Ishikawa (cell line): ENCODE measurements around the gene BICDL1.

Experiments
- CEBPB ChIP-seq: IDR thresholded peaks from 2 replicates; pipeline ENCODE4 v1.6.1; 2012
- CREB1 ChIP-seq: IDR thresholded peaks from 2 replicates; pipeline ENCODE4 v1.6.1; 2012; ENCODE audit warnings: low read depth
- EGR1 ChIP-seq: IDR thresholded peaks from 2 replicates; pipeline ENCODE4 v1.6.1; 2012
- EP300 ChIP-seq: IDR thresholded peaks from 2 replicates; pipeline ENCODE4 v1.6.1; 2012; ENCODE audit warnings: borderline replicate concordance
- RAD21 ChIP-seq: IDR thresholded peaks from 2 replicates; pipeline ENCODE4 v1.6.1; 2012; ENCODE audit warnings: low read depth
- TAF1 ChIP-seq: IDR thresholded peaks from 2 replicates; pipeline ENCODE4 v1.6.1; 2012; ENCODE audit warnings: low read depth, mild to moderate bottlenecking
- TEAD4 ChIP-seq: IDR thresholded peaks from 2 replicates; pipeline ENCODE4 v1.6.1; 2012
- YY1 ChIP-seq: IDR thresholded peaks from 2 replicates; pipeline ENCODE4 v1.6.1; 2012; ENCODE audit warnings: low read depth
- TF ChIP-seq, protein P1 (sequence below): IDR thresholded peaks from 2 replicates; pipeline ENCODE4 v1.6.1; 2012; ENCODE audit warnings: low read depth, mild to moderate bottlenecking

DNA sequence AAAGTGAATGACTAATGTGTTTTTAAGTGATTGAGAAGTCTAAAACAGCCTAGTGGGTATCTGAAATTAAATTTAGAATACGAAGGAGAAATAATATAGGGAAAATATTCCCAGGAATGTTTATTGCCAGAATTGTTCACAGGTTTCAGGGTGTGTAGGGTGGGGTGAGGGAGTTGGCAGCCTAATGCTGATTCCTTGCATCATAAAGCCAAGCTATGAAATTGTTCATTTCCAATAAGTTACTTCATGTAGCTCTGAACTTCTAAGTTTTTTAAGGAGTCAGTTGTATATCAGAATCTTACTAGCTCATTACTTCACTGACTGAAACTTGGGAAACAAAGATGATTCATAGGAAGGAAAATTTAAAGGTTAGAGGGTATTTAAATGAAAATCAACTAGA is 71.2 kb downstream of the BICDL1 start:
- TF ChIP-seq RAD21: no peak
- no peak for TF ChIP-seq YY1
- TF ChIP-seq, protein P1, sequence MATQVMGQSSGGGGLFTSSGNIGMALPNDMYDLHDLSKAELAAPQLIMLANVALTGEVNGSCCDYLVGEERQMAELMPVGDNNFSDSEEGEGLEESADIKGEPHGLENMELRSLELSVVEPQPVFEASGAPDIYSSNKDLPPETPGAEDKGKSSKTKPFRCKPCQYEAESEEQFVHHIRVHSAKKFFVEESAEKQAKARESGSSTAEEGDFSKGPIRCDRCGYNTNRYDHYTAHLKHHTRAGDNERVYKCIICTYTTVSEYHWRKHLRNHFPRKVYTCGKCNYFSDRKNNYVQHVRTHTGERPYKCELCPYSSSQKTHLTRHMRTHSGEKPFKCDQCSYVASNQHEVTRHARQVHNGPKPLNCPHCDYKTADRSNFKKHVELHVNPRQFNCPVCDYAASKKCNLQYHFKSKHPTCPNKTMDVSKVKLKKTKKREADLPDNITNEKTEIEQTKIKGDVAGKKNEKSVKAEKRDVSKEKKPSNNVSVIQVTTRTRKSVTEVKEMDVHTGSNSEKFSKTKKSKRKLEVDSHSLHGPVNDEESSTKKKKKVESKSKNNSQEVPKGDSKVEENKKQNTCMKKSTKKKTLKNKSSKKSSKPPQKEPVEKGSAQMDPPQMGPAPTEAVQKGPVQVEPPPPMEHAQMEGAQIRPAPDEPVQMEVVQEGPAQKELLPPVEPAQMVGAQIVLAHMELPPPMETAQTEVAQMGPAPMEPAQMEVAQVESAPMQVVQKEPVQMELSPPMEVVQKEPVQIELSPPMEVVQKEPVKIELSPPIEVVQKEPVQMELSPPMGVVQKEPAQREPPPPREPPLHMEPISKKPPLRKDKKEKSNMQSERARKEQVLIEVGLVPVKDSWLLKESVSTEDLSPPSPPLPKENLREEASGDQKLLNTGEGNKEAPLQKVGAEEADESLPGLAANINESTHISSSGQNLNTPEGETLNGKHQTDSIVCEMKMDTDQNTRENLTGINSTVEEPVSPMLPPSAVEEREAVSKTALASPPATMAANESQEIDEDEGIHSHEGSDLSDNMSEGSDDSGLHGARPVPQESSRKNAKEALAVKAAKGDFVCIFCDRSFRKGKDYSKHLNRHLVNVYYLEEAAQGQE: no peak
- TF ChIP-seq TAF1: no peak
- no peak for TF ChIP-seq EGR1
- TF ChIP-seq TEAD4: no peak
- no peak for TF ChIP-seq EP300
- no peak for TF ChIP-seq CREB1
- no peak for TF ChIP-seq CEBPB
